Endothelial cell of umbilical vein (primary cell): ENCODE results near the gene TRRAP. TPM values are rescaled to one million over a fixed set of nuclear protein-coding genes. Genes with fewer than 3 reads are reported as not detected.

ENCODE experiments used
- BruUV-seq: library from RNA; stranded (reverse); fragments of 400-500 nt; replicated peaks from 2 replicates; lab custom pipeline; 2021; lab: Mats Ljungman, UMichigan
- CTCF ChIA-PET: fragments of 300-600, 350-600 bp; sonication (Branson Sonifier 250); formaldehyde crosslinking; loops from one replicate; lab custom pipeline; 2021; ENCODE audit warnings: antibody characterized with exemption, inconsistent platforms; lab: Charles Lee
- POLR2A ChIA-PET: fragments of 300-600, 350-600 bp; sonication (Branson Sonifier 250); formaldehyde crosslinking; loops from one replicate; lab custom pipeline; 2021; ENCODE audit warnings: antibody characterized with exemption, inconsistent platforms; lab: Charles Lee
- DNase-seq: peaks from one replicate; pipeline ENCODE4 v3.0.0-alpha.2; 2011; ENCODE audit warnings: low read depth, low spot score
- FAIRE-seq: peaks from 2 replicates; lab custom pipeline; 2011; peaks lifted over from hg19 to GRCh38; lab: Jason Lieb, UNC
- H2AFZ ChIP-seq: 2 replicates; pipeline ENCODE4 v1.6.0; 2012; ENCODE audit warnings: low read depth, low read length, control low read depth, inconsistent platforms
- H3K27ac ChIP-seq: 2 replicates; pipeline ENCODE4 v1.5.1; 2011; ENCODE audit warnings: low read depth, mild to moderate bottlenecking, control low read depth, low read length, moderate library complexity; ENCODE audit not compliant: insufficient read depth
- H3K27me3 ChIP-seq, 2 experiments: 2 replicates each; pipeline versions ENCODE4 v1.6.0 to v1.6.1; 2011; ENCODE audit warnings: low read length in 2 of 2, mixed read lengths in 1 of 2; ENCODE audit not compliant: control insufficient read depth in 2 of 2, insufficient read depth in 2 of 2
- H3K36me3 ChIP-seq, 2 experiments: 2 replicates in 1 of 2; 3 replicates in 1 of 2; pipeline ENCODE4 v1.5.1; 2011; ENCODE audit warnings: low read length in 2 of 2, mild to moderate bottlenecking in 1 of 2, moderate library complexity in 1 of 2; ENCODE audit not compliant: control insufficient read depth in 2 of 2, insufficient read depth in 2 of 2; ENCODE audit errors: extremely low read depth in 1 of 2
- H3K4me1 ChIP-seq: 3 replicates; pipeline ENCODE4 v1.5.1; 2011; ENCODE audit warnings: mild to moderate bottlenecking, low read length; ENCODE audit not compliant: control insufficient read depth, insufficient read depth; ENCODE audit errors: extremely low read depth
- H3K4me2 ChIP-seq: 2 replicates; pipeline ENCODE4 v1.6.1; 2011; ENCODE audit warnings: low read length, control low read depth, mixed read lengths; ENCODE audit not compliant: insufficient read depth
- H3K4me3 ChIP-seq, 3 experiments: fragments of 200-600 bp in 1 of 3; sonication (generic), shearing (Covaris generic) in 1 of 3; replicated peaks in 1 of 3; 2 replicates each; pipeline ENCODE4 v1.5.1; 2011 to 2016; ENCODE audit warnings: control low read depth in 3 of 3, low read length in 3 of 3, mild to moderate bottlenecking in 2 of 3, inconsistent platforms in 1 of 3, low read depth in 1 of 3, moderate library complexity in 1 of 3; ENCODE audit not compliant: insufficient read depth in 1 of 3
- H3K79me2 ChIP-seq: 2 replicates; pipeline ENCODE4 v1.6.0; 2012; ENCODE audit warnings: low read length, inconsistent platforms; ENCODE audit not compliant: control insufficient read depth, insufficient read depth
- H3K9ac ChIP-seq: replicated peaks from 2 replicates; pipeline ENCODE3; 2011; ENCODE audit warnings: low read length, control low read depth; ENCODE audit not compliant: insufficient read depth; ENCODE audit errors: extremely low read depth
- H3K9me1 ChIP-seq: replicated peaks from 3 replicates; pipeline ENCODE4 v1.6.0; 2011; ENCODE audit warnings: mild to moderate bottlenecking, low read length; ENCODE audit not compliant: control insufficient read depth, insufficient read depth; ENCODE audit errors: extremely low read depth
- H3K9me3 ChIP-seq: replicated peaks from 2 replicates; pipeline ENCODE4 v1.5.1; 2012; ENCODE audit warnings: low read length, inconsistent platforms; ENCODE audit not compliant: control insufficient read depth, insufficient read depth
- H4K20me1 ChIP-seq: replicated peaks from 2 replicates; pipeline ENCODE3; 2011; ENCODE audit warnings: mild to moderate bottlenecking, low read length; ENCODE audit not compliant: control insufficient read depth, insufficient read depth; ENCODE audit errors: extremely low read depth
- CTCF ChIP-seq, 2 donors: IDR thresholded peaks; 1 replicate in 1 of 2; 2 replicates in 1 of 2; pipeline ENCODE4 v1.5.1; 2011; ENCODE audit warnings: low read length in 2 of 2, mild to moderate bottlenecking in 2 of 2, moderate library complexity in 2 of 2, control low read depth in 1 of 2, inconsistent platforms in 1 of 2, low read depth in 1 of 2; ENCODE audit not compliant: insufficient read depth in 1 of 2; ENCODE audit errors: extremely low read depth in 1 of 2
- EZH2 ChIP-seq: IDR thresholded peaks from 2 replicates; pipeline ENCODE4 v1.6.1; 2012; ENCODE audit warnings: borderline replicate concordance, low read depth, mild to moderate bottlenecking, moderate library complexity, low read length, inconsistent platforms; ENCODE audit not compliant: severe bottlenecking
- FOS ChIP-seq: IDR thresholded peaks from 2 replicates; pipeline ENCODE4 v1.6.1; 2011; ENCODE audit warnings: mild to moderate bottlenecking, low read length, moderate library complexity, borderline replicate concordance; ENCODE audit not compliant: insufficient read depth
- GATA2 ChIP-seq: IDR thresholded peaks from 2 replicates; pipeline ENCODE4 v1.7.0; 2011; ENCODE audit warnings: low read depth, mild to moderate bottlenecking, moderate library complexity, mixed read lengths, low read length; ENCODE audit not compliant: insufficient read length, insufficient read depth
- JUN ChIP-seq: IDR thresholded peaks from 2 replicates; pipeline ENCODE4 v1.6.1; 2011; ENCODE audit warnings: borderline replicate concordance, low read depth; ENCODE audit not compliant: insufficient read length, insufficient read depth
- MAX ChIP-seq: IDR thresholded peaks from 2 replicates; pipeline ENCODE4 v1.6.1; 2011; ENCODE audit not compliant: insufficient read depth, insufficient read length
- MYC ChIP-seq: IDR thresholded peaks from one replicate; pipeline ENCODE4 v1.6.1; 2011; ENCODE audit warnings: mild to moderate bottlenecking, low read depth, low read length
- POLR2A ChIP-seq: IDR thresholded peaks from 2 replicates; pipeline ENCODE4 v1.6.1; 2012; ENCODE audit warnings: low read depth, mild to moderate bottlenecking, control low read depth, low read length
- POLR2AphosphoS5 ChIP-seq: IDR thresholded peaks from 2 replicates; pipeline ENCODE4 v1.6.1; 2012; ENCODE audit warnings: low read depth, mild to moderate bottlenecking, control low read depth, low read length, moderate library complexity; ENCODE audit not compliant: insufficient read depth
- dilution Hi-C: fragments of 300-500 bp; cut with MboI; formaldehyde crosslinking; loops from one replicate; pipeline ENCODE4 v1.15.0; 2019; ENCODE audit warnings: low sequenced_read_pairs; ENCODE audit not compliant: extremely low pct_ligation_motif_present
- intact Hi-C: fragments of 100-400 bp; cut with micrococcal nuclease; formaldehyde crosslinking; loops from one replicate; pipeline ENCODE4 v1.10.0; 2022
- polyA plus RNA-seq, 4 experiments: library from polyadenylated mRNA; depleted of rRNA in 3 of 4; stranded (reverse) in 3 of 4; unstranded in 1 of 4; fragments of >200 nt; gene quantifications; 2 replicates each; pipeline versions ENCODE4 v1.2.1 to v1.2.3, GENCODE V29; 2011 to 2012; ENCODE audit warnings: missing spikeins in 1 of 4
- total RNA-seq: library from RNA; stranded (reverse); gene quantifications from 2 replicates; pipeline ENCODE4 v1.2.3, GENCODE V29; 2021

The TRRAP gene
- total and polyA plus RNA-seq, 2 donors (not counting 3 experiments of a cell fraction or from before 2014, with no cell fraction given), result 21.8 to 45.8 TPM

GRCh38 chr7:99005776-99006175 lies 127.4 kb downstream of the TRRAP start:
- CTCF ChIA-PET, result no interaction called here
- H3K36me3 ChIP-seq, result peaks cover 22 to 62% of the 10 kb centered on the region in 2 experiments
- no peak for DNase-seq
- H3K27ac ChIP-seq, result no peak overlapping the region
- POLR2A ChIA-PET, result no interaction called here
- TF ChIP-seq POLR2AphosphoS5, result no peak
- no peak for TF ChIP-seq POLR2A
- TF ChIP-seq GATA2, result no peak
- no peak for TF ChIP-seq EZH2
- no peak for TF ChIP-seq FOS
- TF ChIP-seq CTCF (IDR thresholded peaks at IDR 0.05; ENCODE audit: extremely low read depth in 1 of 2, insufficient read depth in 1 of 2, low read depth in 1 of 2, low read length in 2 of 2), result no peak
- TF ChIP-seq JUN, result no peak
- TF ChIP-seq MYC, result no peak
- no peak for TF ChIP-seq MAX
- no TSS peak for BruUV-seq
- no peak overlapping the region for H3K9ac ChIP-seq
- no peaks in the 10 kb centered on the region for H3K9me1 ChIP-seq
- no peaks in the 10 kb centered on the region for H4K20me1 ChIP-seq
- no peak for FAIRE-seq
- intact Hi-C loops, result no loop called here
- no peaks in the 10 kb centered on the region for H3K79me2 ChIP-seq
- no peak overlapping the region for H3K4me2 ChIP-seq
- H3K4me1 ChIP-seq, result no peaks in the 10 kb centered on the region
- dilution Hi-C loops, result no loop called here
- no peaks in the 10 kb centered on the region for H3K27me3 ChIP-seq
- H2AFZ ChIP-seq, result no peak overlapping the region
- H3K4me3 ChIP-seq, result no peak overlapping the region
- H3K9me3 ChIP-seq, result no peaks in the 10 kb centered on the region
